Measurements from ENCODE around the gene GRK5.

- TF ChIP-seq GATA3 (IDR thresholded peaks at IDR 0.05; ENCODE audit: low read depth, low read length) (no peak), GATA2 (IDR thresholded peaks at IDR 0.05; ENCODE audit: low read depth, low read length) (no peak)
Observed at GRCh38 chr10:119347181-119347974, 140.0 kb downstream of the GRK5 start.

Measured in SH-SY5Y (cell line).